Thyroid gland (tissue), 4 donors: Measurements from ENCODE around the gene INMT. TPM values are rescaled to one million over a fixed set of nuclear protein-coding genes. Genes with fewer than 3 reads are reported as not detected.
A peak's percentile ranks its signal among the peaks of the same experiment; 100 is the strongest.

Source experiments
- DNase-seq, 2 donors: peaks; one replicate each; pipeline ENCODE4 v3.0.0-alpha.2; 2019
- H3K27ac ChIP-seq, 3 donors: fragments of 200-600 bp; sonication (generic); 1 replicate in 2 of 3; 2 replicates in 1 of 3; pipeline ENCODE4 v1.5.1; 2016 to 2019; ENCODE audit warnings: mild to moderate bottlenecking in 1 of 3, moderate library complexity in 1 of 3
- H3K27me3 ChIP-seq: fragments of 200-600 bp; sonication (generic); one replicate; pipeline ENCODE4 v1.5.1; 2019
- H3K36me3 ChIP-seq, 2 donors: fragments of 200-600 bp; sonication (generic); one replicate each; pipeline ENCODE4 v1.5.1; 2016 to 2019
- H3K4me1 ChIP-seq, 2 donors: fragments of 200-600 bp; sonication (generic); one replicate each; pipeline ENCODE4 v1.5.1; 2017 to 2019
- H3K4me3 ChIP-seq, 3 donors: fragments of 200-600 bp; sonication (generic); replicated peaks in 1 of 3; 1 replicate in 2 of 3; 2 replicates in 1 of 3; pipeline ENCODE4 v1.5.1; 2016; ENCODE audit warnings: mild to moderate bottlenecking in 1 of 3
- H3K9me3 ChIP-seq: fragments of 200-600 bp; sonication (generic); one replicate; pipeline ENCODE4 v1.5.1; 2017
- CTCF ChIP-seq, 6 experiments: fragments of 200-600 bp in 3 of 6; fragments of 450-650 bp in 3 of 6; sonication (generic) in 3 of 6; IDR thresholded peaks; one replicate each; pipeline ENCODE4 v1.5.1; 2016 to 2019; ENCODE audit warnings: antibody characterized with exemption in 6 of 6, mild to moderate bottlenecking in 2 of 6, inconsistent platforms in 1 of 6, moderate library complexity in 1 of 6
- POLR2A ChIP-seq, 2 donors: fragments of 450-650 bp; IDR thresholded peaks; one replicate each; pipeline ENCODE4 v1.6.1; 2017; ENCODE audit warnings: antibody characterized with exemption in 2 of 2, mild to moderate bottlenecking in 2 of 2, moderate library complexity in 1 of 2
- WGBS, 2 donors: methylation state at CpG; one replicate each; pipeline ENCODE4 v1.1.5; 2017; 5-methylcytosine and 5-hydroxymethylcytosine counted together
- intact Hi-C: fragments of 100-400 bp; cut with DNase I; formaldehyde crosslinking; loops from one replicate; pipeline ENCODE4 v1.15.1; 2023
- total RNA-seq, 4 donors: library from RNA; depleted of rRNA; stranded (reverse); fragments of >200 nt; gene quantifications; one replicate each; pipeline ENCODE4 v1.2.3, GENCODE V29; 2016

The INMT gene
- total RNA-seq, 4 donors from 2014 or later: 19.9 to 47.3 (median 30.1) TPM

GRCh38 chr7:30743371-30744074 lies 8.4 kb upstream of the INMT start:
- H3K4me3 ChIP-seq: no peak overlapping the region
- 60 to 61% methylated on average over 8 of the region's 8 CpGs for WGBS, 2 donors
- H3K27ac ChIP-seq: no peak overlapping the region
- no peak for DNase-seq
- H3K27me3 ChIP-seq: no peaks in the 10 kb centered on the region
- H3K4me1 ChIP-seq: peaks cover 0 to 4% of the 10 kb centered on the region in 2 donors
- no peaks in the 10 kb centered on the region for H3K9me3 ChIP-seq
- H3K36me3 ChIP-seq: no peaks in the 10 kb centered on the region
- intact Hi-C loops: no loop called here
- TF ChIP-seq CTCF (IDR thresholded peaks at IDR 0.05): no peak
- no peak for TF ChIP-seq POLR2A (IDR thresholded peaks at IDR 0.05)

- no peak overlapping the region for H3K4me3 ChIP-seq
- H3K9me3 ChIP-seq: no peaks in the 10 kb centered on the region
- H3K27me3 ChIP-seq: no peaks in the 10 kb centered on the region
- H3K36me3 ChIP-seq: no peaks in the 10 kb centered on the region
- H3K4me1 ChIP-seq: peaks cover 0 to 4% of the 10 kb centered on the region in 2 donors
- DNase-seq: no peak
- intact Hi-C loops: no loop called here
- TF ChIP-seq POLR2A (IDR thresholded peaks at IDR 0.05): no peak
- TF ChIP-seq CTCF (IDR thresholded peaks at IDR 0.05): no peak
- no peak overlapping the region for H3K27ac ChIP-seq
- WGBS, 2 donors: 89 to 91% methylated on average over 12 of the region's 12 CpGs
These were observed 7.9 kb upstream of the INMT start for GRCh38 chr7:30744075-30744417.

- no peak overlapping the region for H3K27ac ChIP-seq
- H3K4me1 ChIP-seq: no peaks in the 10 kb centered on the region
- H3K4me3 ChIP-seq: no peak overlapping the region
- intact Hi-C loops: no loop called here
- 74 to 77% methylated on average over 6 of the region's 6 CpGs for WGBS, 2 donors
- no peaks in the 10 kb centered on the region for H3K27me3 ChIP-seq
- H3K9me3 ChIP-seq: no peaks in the 10 kb centered on the region
- no peaks in the 10 kb centered on the region for H3K36me3 ChIP-seq
- DNase-seq: no peak
- TF ChIP-seq CTCF (IDR thresholded peaks at IDR 0.05) (no peak), POLR2A (IDR thresholded peaks at IDR 0.05) (no peak)
These were observed 6.5 kb upstream of the INMT start for GRCh38 chr7:30745261-30745941.

GRCh38 chr7:30750010-30750409 lies 1.9 kb upstream of the INMT start:
- Histone ChIP-seq H3K4me1 (peaks cover 0 to 15% of the 10 kb centered on the region in 2 donors), H3K36me3 (no peaks in the 10 kb centered on the region), H3K27me3 (no peaks in the 10 kb centered on the region), H3K4me3 (no peak overlapping the region), H3K9me3 (no peaks in the 10 kb centered on the region), H3K27ac (peak overlapping the region in 1 of 3 donors; percentile 44)
- 87 to 89% methylated on average over 2 of the region's 2 CpGs for WGBS, 2 donors
- TF ChIP-seq POLR2A (IDR thresholded peaks at IDR 0.05) (no peak), CTCF (IDR thresholded peaks at IDR 0.05) (no peak)
- no peak for DNase-seq
- intact Hi-C loops: no loop called here
